ENCODE results near the gene ISLR2.
A peak's percentile ranks its signal among the peaks of the same experiment; 100 is the strongest.

ISLR2 gene

DNA sequence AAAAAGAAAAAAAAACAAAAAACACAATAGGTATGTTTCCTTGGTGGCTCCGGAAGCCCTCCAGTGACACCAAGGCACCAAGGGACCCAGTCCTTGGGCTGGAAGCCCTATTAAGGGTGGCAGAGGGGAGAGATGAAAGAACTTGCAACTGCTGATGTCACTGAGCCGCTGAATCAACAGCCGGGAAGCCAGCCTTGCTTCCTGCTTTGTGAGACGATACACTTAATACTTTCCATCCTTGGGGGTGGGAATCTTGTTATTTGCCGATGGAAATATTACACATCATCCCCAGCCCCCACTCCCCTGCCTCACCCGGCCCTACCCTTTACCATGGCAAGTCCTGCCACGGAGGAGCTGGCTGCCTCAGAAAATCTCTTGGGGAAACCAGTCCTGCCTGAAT is 5.6 kb upstream of the ISLR2 start:
- no peak for DNase-seq (ENCODE audit: low read depth in 2 of 2)
- no peak overlapping the region for H3K4me3 ChIP-seq (replicated peaks in 1 of 2; ENCODE audit: low read depth in 2 of 2, low read length in 2 of 2)
- TF ChIP-seq, protein P1, sequence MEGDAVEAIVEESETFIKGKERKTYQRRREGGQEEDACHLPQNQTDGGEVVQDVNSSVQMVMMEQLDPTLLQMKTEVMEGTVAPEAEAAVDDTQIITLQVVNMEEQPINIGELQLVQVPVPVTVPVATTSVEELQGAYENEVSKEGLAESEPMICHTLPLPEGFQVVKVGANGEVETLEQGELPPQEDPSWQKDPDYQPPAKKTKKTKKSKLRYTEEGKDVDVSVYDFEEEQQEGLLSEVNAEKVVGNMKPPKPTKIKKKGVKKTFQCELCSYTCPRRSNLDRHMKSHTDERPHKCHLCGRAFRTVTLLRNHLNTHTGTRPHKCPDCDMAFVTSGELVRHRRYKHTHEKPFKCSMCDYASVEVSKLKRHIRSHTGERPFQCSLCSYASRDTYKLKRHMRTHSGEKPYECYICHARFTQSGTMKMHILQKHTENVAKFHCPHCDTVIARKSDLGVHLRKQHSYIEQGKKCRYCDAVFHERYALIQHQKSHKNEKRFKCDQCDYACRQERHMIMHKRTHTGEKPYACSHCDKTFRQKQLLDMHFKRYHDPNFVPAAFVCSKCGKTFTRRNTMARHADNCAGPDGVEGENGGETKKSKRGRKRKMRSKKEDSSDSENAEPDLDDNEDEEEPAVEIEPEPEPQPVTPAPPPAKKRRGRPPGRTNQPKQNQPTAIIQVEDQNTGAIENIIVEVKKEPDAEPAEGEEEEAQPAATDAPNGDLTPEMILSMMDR (IDR thresholded peaks at IDR 0.05; ENCODE audit: low read depth, low read length), result no peak

DNA sequence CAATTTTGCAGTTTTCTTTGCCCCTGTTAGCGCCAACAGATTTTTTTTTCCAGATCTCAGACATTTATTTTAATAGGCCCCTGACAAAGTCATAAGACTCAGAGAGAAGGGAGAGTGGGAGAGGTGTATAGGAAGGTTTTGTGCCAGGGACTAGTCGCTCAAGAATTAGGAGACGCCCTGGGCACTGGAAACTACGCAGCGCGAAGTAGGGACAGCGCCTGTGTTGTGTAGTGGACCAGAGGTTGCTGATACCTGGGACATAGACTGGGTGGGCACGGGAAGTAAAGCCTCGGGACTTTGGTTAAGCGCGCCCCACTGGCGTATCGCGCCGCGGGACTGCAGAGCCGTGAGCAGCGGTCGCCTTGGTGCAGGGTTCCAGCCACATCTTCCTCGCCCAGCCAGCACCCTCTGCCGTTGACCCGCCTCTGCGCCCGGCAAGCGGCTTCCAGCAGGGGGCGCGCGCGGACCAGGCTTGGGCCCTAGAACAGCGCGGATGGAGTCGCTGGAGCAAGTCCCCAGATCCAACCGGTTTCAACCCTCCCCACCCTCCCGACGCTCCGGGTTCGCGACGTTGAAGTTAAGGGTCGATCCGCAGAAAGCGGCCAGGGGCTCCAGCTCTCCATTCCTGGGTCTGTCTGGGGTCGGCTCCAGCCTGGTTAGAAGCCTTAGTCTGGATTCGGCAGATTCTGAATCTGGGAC is 3.0 kb upstream of the ISLR2 start:
- TF ChIP-seq, protein P1 (IDR thresholded peaks at IDR 0.05; ENCODE audit: low read depth, low read length), result peak; percentile 96
- peak overlapping the region; percentile 40 to 46 for H3K4me3 ChIP-seq (replicated peaks in 1 of 2; ENCODE audit: low read depth in 2 of 2, low read length in 2 of 2)
- DNase-seq (ENCODE audit: low read depth in 2 of 2), result peak; percentile 85 to 90

DNA sequence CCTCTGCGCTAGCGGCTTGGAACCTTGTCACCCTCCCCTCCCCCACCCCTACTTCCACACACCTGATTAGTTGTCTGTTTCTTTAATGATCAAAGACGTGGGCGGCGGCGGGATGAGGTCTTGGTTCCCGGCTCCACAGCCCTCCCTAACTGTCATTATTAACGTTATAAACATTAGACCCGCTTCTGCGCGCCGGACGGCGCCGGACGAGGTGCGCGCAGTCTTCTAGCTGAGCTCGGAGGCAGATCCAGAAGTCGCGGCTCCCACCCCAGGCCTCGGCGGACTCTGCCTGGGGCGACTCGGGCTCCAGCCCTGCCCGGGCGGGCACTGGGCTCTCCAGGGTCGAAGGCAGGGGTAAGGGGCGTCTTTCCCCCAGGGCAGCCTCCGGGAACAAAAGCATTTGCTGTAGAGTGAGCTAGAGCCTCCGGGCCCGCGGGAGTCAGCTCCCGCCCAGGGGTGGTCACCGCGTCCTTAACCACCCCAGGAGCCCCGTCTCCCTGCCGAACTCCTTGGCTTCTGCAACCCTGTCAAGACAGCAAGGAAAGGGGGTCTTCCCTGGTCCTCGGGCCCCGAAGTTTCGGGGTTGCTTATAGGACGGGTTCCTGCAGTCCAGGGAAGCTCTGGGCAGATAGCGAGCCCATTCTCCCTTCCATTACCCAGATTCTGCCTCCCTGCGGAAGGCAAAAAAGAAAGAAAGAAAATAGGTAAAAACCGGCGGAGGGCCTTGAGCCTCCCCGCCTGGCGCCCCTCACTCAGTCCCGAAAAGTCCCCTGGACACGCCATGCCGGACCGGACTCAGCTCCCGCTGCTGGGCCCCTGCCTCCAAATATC is 2.2 kb upstream of the ISLR2 start:
- peak; percentile 29 to 41 for DNase-seq (ENCODE audit: low read depth in 2 of 2)
- TF ChIP-seq, protein P1 (IDR thresholded peaks at IDR 0.05; ENCODE audit: low read depth, low read length), result no peak
- H3K4me3 ChIP-seq (replicated peaks in 1 of 2; ENCODE audit: low read depth in 2 of 2, low read length in 2 of 2), result peak overlapping the region; percentile 40 to 46

DNA sequence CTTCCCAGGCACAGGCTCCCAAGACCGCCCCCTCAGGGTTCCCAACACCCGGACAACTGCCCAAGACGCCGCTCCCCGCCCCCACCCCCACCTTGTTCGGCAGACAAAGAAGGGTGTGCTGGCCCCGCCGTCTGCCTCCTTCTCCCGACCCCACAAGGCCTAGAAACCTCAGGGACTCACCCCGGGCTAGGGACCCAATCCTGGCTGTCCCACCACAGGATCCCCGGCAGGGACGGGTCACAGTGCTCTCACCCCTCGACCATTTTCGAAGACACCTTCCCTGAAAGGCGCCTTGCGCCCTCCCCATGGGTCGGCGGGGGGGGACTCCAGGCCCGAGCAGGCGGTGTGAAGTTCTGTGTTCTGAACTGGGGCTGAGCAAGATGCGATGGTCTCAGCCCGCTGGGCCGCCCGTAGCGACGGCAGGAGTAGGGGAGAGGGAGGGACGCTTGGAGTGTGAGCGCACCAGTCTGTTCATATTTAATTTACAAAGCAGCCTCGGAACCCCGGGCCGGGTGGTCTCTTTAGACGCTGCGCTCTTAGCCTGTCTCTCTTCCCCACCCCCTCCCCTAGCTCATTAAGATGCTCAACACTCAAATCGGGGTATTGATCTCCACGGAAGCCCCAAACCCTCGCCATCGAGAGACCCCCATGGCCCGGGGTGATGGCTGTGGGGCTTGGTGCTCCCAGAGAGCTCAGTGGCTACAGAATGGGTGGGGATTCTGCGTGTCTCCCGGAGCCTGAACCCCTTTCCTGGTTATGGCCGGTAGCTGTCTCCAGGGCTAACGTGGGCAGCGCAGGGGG is 1.4 kb upstream of the ISLR2 start:
- TF ChIP-seq, protein P1 (IDR thresholded peaks at IDR 0.05; ENCODE audit: low read depth, low read length), result no peak
- no peak for DNase-seq (ENCODE audit: low read depth in 2 of 2)

DNA sequence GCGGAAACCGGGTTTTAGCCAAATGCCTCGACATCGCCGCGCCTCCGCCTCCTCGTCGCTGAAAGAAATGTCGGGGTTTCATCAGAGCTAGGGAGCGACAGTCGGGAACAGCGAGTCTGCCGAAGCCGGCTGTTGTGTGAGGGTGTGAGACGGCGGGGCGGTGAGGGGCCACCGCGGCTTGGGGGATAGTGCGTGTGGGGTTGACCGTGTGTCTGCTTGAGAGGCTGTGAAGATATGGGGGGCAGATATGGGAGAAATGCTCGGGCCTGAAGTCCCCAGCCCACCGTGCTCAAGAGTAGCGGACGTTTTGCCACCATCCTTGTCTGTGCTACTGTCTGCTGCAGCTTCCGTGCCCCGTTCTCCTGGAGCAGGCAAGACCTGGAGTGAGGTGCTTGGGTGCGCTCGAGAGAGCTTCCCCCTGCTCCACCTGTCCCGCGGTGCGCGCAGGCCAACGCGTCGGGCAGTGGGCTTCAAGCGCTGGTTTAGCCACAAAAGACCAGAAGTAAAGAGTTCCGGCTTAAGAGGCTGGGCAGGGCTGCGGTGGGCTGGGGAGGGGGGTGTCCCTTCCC is 716 bp upstream of the ISLR2 start:
- no peak for DNase-seq (ENCODE audit: low read depth in 2 of 2)
- TF ChIP-seq, protein P1 (IDR thresholded peaks at IDR 0.05; ENCODE audit: low read depth, low read length), result no peak
- no peak overlapping the region for H3K4me3 ChIP-seq (replicated peaks in 1 of 2; ENCODE audit: low read depth in 2 of 2, low read length in 2 of 2)

More for the DNA sequence above, 1.4 kb upstream of the ISLR2 start:
- no peak overlapping the region for H3K4me3 ChIP-seq (replicated peaks in 1 of 2; ENCODE audit: low read depth in 2 of 2, low read length in 2 of 2)

DNA sequence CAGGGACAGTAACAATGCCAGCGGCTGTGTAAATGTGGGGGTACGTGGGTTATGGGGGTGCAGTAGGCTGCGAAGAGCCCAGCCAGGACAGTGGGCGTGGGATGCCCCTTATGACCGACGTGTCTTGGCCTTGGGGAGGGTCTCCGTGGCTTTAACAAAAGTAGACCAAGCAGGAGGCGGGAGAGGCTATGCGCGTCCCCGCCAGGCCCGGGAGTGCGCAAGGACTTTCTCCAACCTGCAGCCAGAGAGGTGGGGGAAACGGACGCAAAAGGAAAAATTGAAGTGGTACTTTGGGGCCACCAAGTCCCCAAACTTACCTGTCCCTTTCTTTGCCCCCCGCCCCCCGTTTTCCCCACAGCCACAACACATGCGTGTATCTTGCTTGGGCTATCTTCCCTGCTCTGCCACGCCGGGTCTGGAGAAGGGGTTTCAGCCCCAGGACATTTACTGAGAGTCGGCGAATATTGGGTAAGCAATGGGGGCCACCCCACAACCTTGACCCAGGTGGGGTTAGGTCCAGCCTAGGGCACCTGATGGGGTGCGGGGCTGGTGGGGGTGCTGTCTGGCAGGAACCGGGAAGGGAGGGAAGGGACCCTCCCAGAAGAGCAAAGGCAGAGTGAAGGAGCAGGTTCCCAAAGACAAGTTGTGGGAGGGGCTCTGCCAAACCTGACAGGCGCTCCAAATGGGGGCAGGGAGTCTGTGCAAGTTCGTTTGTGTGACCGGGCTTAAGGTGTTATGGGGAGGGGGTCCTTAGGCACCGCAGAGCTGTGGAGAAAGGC is 652 bp downstream of the ISLR2 start:
- DNase-seq (ENCODE audit: low read depth in 2 of 2), result no peak
- no peak overlapping the region for H3K4me3 ChIP-seq (replicated peaks in 1 of 2; ENCODE audit: low read depth in 2 of 2, low read length in 2 of 2)
- TF ChIP-seq, protein P1 (IDR thresholded peaks at IDR 0.05; ENCODE audit: low read depth, low read length), result no peak
